Esophagus squamous epithelium (tissue), 4 donors: ENCODE data around the gene VRTN.

Experiments
- POLR2A ChIP-seq, 4 donors: fragments of 450-650 bp; IDR thresholded peaks; one replicate each; pipeline ENCODE4 v1.6.1; 2017; ENCODE audit warnings: antibody characterized with exemption in 4 of 4, mild to moderate bottlenecking in 4 of 4, moderate library complexity in 3 of 4
- TF ChIP-seq, protein P1 (sequence below), 6 experiments: fragments of 450-650 bp in 4 of 6; fragments of 200-600 bp in 2 of 6; sonication (generic) in 2 of 6; IDR thresholded peaks; one replicate each; pipeline ENCODE4 v1.5.1; 2016 to 2019; ENCODE audit warnings: antibody characterized with exemption in 6 of 6, mild to moderate bottlenecking in 4 of 6, moderate library complexity in 4 of 6

GRCh38 chr14:74324931-74325361, 23.3 kb upstream of the VRTN start:
- TF ChIP-seq, protein P1, sequence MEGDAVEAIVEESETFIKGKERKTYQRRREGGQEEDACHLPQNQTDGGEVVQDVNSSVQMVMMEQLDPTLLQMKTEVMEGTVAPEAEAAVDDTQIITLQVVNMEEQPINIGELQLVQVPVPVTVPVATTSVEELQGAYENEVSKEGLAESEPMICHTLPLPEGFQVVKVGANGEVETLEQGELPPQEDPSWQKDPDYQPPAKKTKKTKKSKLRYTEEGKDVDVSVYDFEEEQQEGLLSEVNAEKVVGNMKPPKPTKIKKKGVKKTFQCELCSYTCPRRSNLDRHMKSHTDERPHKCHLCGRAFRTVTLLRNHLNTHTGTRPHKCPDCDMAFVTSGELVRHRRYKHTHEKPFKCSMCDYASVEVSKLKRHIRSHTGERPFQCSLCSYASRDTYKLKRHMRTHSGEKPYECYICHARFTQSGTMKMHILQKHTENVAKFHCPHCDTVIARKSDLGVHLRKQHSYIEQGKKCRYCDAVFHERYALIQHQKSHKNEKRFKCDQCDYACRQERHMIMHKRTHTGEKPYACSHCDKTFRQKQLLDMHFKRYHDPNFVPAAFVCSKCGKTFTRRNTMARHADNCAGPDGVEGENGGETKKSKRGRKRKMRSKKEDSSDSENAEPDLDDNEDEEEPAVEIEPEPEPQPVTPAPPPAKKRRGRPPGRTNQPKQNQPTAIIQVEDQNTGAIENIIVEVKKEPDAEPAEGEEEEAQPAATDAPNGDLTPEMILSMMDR (IDR thresholded peaks at IDR 0.05), result peak in 5 of 6 experiments; percentile 13 to 56 (median 29)
- TF ChIP-seq POLR2A (IDR thresholded peaks at IDR 0.05), result no peak
